H1 (cell line): ENCODE measurements around the gene KRT24. TPM values are rescaled to one million over a fixed set of nuclear protein-coding genes. Genes with fewer than 3 reads are reported as not detected.

ENCODE experiments used
- ASH2L ChIP-seq: fragments of 200-600, 300-600 bp; sonication (generic); IDR thresholded peaks from one replicate; pipeline ENCODE4 v1.7.1; 2017; ENCODE audit warnings: low read length
- ATF2 ChIP-seq: IDR thresholded peaks from 2 replicates; pipeline ENCODE4 v1.6.1; 2012; ENCODE audit warnings: low read length, inconsistent platforms
- ATF3 ChIP-seq: IDR thresholded peaks from 2 replicates; pipeline ENCODE4 v1.6.1; 2011; ENCODE audit warnings: low read depth, mild to moderate bottlenecking, low read length; ENCODE audit not compliant: insufficient read depth
- BACH1 ChIP-seq: IDR thresholded peaks from 2 replicates; pipeline ENCODE4 v1.6.1; 2012; ENCODE audit warnings: low read length, improper control_type of control experiment
- CEBPB ChIP-seq: IDR thresholded peaks from 2 replicates; pipeline ENCODE4 v1.6.1; 2012; ENCODE audit warnings: low read depth, low read length
- E2F6 ChIP-seq: IDR thresholded peaks from 2 replicates; pipeline ENCODE4 v1.6.1; 2012; ENCODE audit warnings: inconsistent platforms
- EP300 ChIP-seq, 2 experiments: IDR thresholded peaks; 1 replicate in 1 of 2; 2 replicates in 1 of 2; pipeline ENCODE4 v1.6.1; 2011 to 2012; ENCODE audit warnings: low read depth in 2 of 2, low read length in 2 of 2, mild to moderate bottlenecking in 2 of 2, borderline replicate concordance in 1 of 2, inconsistent platforms in 1 of 2, moderate library complexity in 1 of 2
- JUN ChIP-seq: IDR thresholded peaks from 2 replicates; pipeline ENCODE4 v1.6.1; 2011; ENCODE audit warnings: low read depth, mild to moderate bottlenecking, improper control_type of control experiment, low read length
- KDM5A ChIP-seq: fragments of 200-600 bp; IDR thresholded peaks from 2 replicates; pipeline ENCODE4 v1.7.1; 2012; ENCODE audit warnings: mild to moderate bottlenecking, low read length, inconsistent platforms, mixed read lengths
- NANOG ChIP-seq: IDR thresholded peaks from 2 replicates; pipeline ENCODE4 v1.6.1; 2011; ENCODE audit warnings: low read length, low read depth, mild to moderate bottlenecking, inconsistent platforms; ENCODE audit not compliant: insufficient read depth, poor library complexity, severe bottlenecking
- SAP30 ChIP-seq: fragments of 300-600 bp; sonication (generic); IDR thresholded peaks from 2 replicates; pipeline ENCODE4 v1.7.1; 2012; ENCODE audit warnings: low read length, moderate library complexity, mild to moderate bottlenecking, inconsistent platforms; ENCODE audit not compliant: insufficient read depth, insufficient replicate concordance
- SIN3A ChIP-seq, 2 experiments: IDR thresholded peaks in 1 of 2; conservative IDR thresholded peaks in 1 of 2; 2 replicates each; pipeline ENCODE4 v1.6.1; 2011 to 2012; ENCODE audit warnings: low read length in 2 of 2, improper control_type of control experiment in 1 of 2, low read depth in 1 of 2, mild to moderate bottlenecking in 1 of 2
- TAF7 ChIP-seq: optimal IDR thresholded peaks from 2 replicates; pipeline ENCODE3; 2011; ENCODE audit warnings: low read depth, mild to moderate bottlenecking, inconsistent platforms, low read length, moderate library complexity, borderline replicate concordance
- TCF12 ChIP-seq: IDR thresholded peaks from 2 replicates; pipeline ENCODE4 v1.6.1; 2011; ENCODE audit warnings: low read depth, mild to moderate bottlenecking, low read length
- TEAD4 ChIP-seq: IDR thresholded peaks from 2 replicates; pipeline ENCODE4 v1.6.1; 2012; ENCODE audit warnings: low read depth, low read length, inconsistent platforms, mixed read lengths
- USF2 ChIP-seq: IDR thresholded peaks from 2 replicates; pipeline ENCODE4 v1.6.1; 2011; ENCODE audit warnings: low read length, improper control_type of control experiment
- ZNF274 ChIP-seq: IDR thresholded peaks from 2 replicates; pipeline ENCODE4 v1.7.0; 2012; ENCODE audit warnings: low read length, borderline replicate concordance; ENCODE audit errors: extremely low read depth
- polyA plus RNA-seq, 7 experiments: library from polyadenylated mRNA; depleted of rRNA in 3 of 7; stranded (reverse) in 5 of 7; unstranded in 2 of 7; fragments of >200 nt in 5 of 7; fragments of 200-250 nt in 2 of 7; gene quantifications; 1 replicate in 5 of 7; 2 replicates in 1 of 7; 4 replicates in 1 of 7; pipeline versions ENCODE4 v1.2.1 to v1.2.3, GENCODE V29; 2011 to 2013; ENCODE audit warnings: missing spikeins in 2 of 7, mixed read lengths in 2 of 7
- total RNA-seq: library from RNA; stranded (reverse); fragmentation: NEBNext Ultra II Directional; extraction: Animal tissue kit (Norgen Biotek cat#: 25700); gene quantifications from 2 replicates; pipeline ENCODE4 v1.2.1, GENCODE V29; 2021

Gene KRT24
- total and polyA plus RNA-seq, 2 of the 8 experiments (the other 6 are each of a cell fraction or from before 2014, with no cell fraction given), result not detected

GRCh38 chr17:40648384-40648968, 55.1 kb downstream of the KRT24 start (continued):
- TF ChIP-seq USF2 (no peak), CEBPB (no peak), ASH2L (peak; percentile 8), TAF7 (no peak), SIN3A (conservative IDR thresholded peaks at IDR 0.05 in 1 of 2, IDR thresholded peaks at IDR 0.05 in 1 of 2; ENCODE audit: low read depth in 1 of 2, low read length in 2 of 2) (peak in 1 of 2 experiments; percentile 75; a peak in 2 of 4 replicates), ATF2 (no peak), ZNF274 (no peak), JUN (no peak), E2F6 (peak; percentile 37; the same call in 1 of the 2 replicates), ATF3 (no peak), NANOG (no peak), SAP30 (no peak), TEAD4 (no peak), BACH1 (no peak), KDM5A (no peak), EP300 (IDR thresholded peaks at IDR 0.05; ENCODE audit: borderline replicate concordance in 1 of 2, low read depth in 2 of 2, low read length in 2 of 2) (no peak), TCF12 (no peak)
